Mesendoderm (in vitro differentiated cells): ENCODE measurements around the gene CFL1.
"Not testable (repeated sequence)": the region's sequence is repeated elsewhere in the genome, so short reads cannot be mapped to it uniquely, and the experiment has no call there.

Experiments
- DNase-seq: peaks from one replicate; pipeline ENCODE4 v3.0.0; 2013
- H2AK5ac ChIP-seq: 2 replicates; pipeline ENCODE4 v1.6.1; 2013; ENCODE audit warnings: low read length, inconsistent platforms
- H2BK120ac ChIP-seq: 2 replicates; pipeline ENCODE4 v1.6.1; 2013; ENCODE audit warnings: low read depth, mild to moderate bottlenecking, low read length, moderate library complexity, mixed read lengths
- H2BK15ac ChIP-seq: replicated peaks from 2 replicates; pipeline ENCODE4 v1.6.1; 2013; ENCODE audit warnings: low read depth, mild to moderate bottlenecking, moderate library complexity
- H2BK5ac ChIP-seq: 2 replicates; pipeline ENCODE4 v1.6.1; 2013; ENCODE audit warnings: low read length, inconsistent platforms
- H3K18ac ChIP-seq: 2 replicates; pipeline ENCODE4 v1.6.1; 2013; ENCODE audit warnings: mild to moderate bottlenecking, low read length, mixed read lengths
- H3K23ac ChIP-seq: one replicate; pipeline ENCODE4 v1.6.1; 2013; ENCODE audit warnings: low read length
- H3K27ac ChIP-seq: 2 replicates; pipeline ENCODE4 v1.5.1; 2013; ENCODE audit warnings: low read depth, mild to moderate bottlenecking, inconsistent platforms, low read length, moderate library complexity
- H3K27me3 ChIP-seq: 2 replicates; pipeline ENCODE4 v1.6.1; 2013; ENCODE audit warnings: low read length, control low read depth, mild to moderate bottlenecking, inconsistent platforms; ENCODE audit not compliant: insufficient read depth, poor library complexity
- H3K36me3 ChIP-seq: 2 replicates; pipeline ENCODE4 v1.6.1; 2013; ENCODE audit warnings: low read length, inconsistent platforms; ENCODE audit not compliant: control insufficient read depth, insufficient read depth
- H3K4ac ChIP-seq: one replicate; pipeline ENCODE4 v1.6.1; 2013; ENCODE audit warnings: low read depth, mild to moderate bottlenecking, low read length, moderate library complexity
- H3K4me1 ChIP-seq: 2 replicates; pipeline ENCODE4 v1.6.1; 2013; ENCODE audit warnings: low read depth, low read length, inconsistent platforms; ENCODE audit not compliant: control insufficient read depth
- H3K4me2 ChIP-seq: 2 replicates; pipeline ENCODE4 v1.6.1; 2013; ENCODE audit warnings: low read length
- H3K4me3 ChIP-seq: 2 replicates; pipeline ENCODE4 v1.5.1; 2013; ENCODE audit warnings: mild to moderate bottlenecking, low read length
- H3K56ac ChIP-seq: one replicate; pipeline ENCODE4 v1.6.1; 2013; ENCODE audit warnings: low read length
- H3K79me1 ChIP-seq: 2 replicates; pipeline ENCODE4 v1.6.1; 2013; ENCODE audit warnings: low read length, inconsistent platforms
- H3K79me2 ChIP-seq: 2 replicates; pipeline ENCODE4 v1.6.1; 2013; ENCODE audit warnings: mild to moderate bottlenecking, low read length; ENCODE audit not compliant: control insufficient read depth, insufficient read depth
- H3K9ac ChIP-seq: 2 replicates; pipeline ENCODE4 v1.6.1; 2013; ENCODE audit warnings: low read length, inconsistent platforms
- H4K5ac ChIP-seq: one replicate; pipeline ENCODE4 v1.6.1; 2013; ENCODE audit warnings: low read length
- H4K8ac ChIP-seq: one replicate; pipeline ENCODE4 v1.6.1; 2013; ENCODE audit warnings: low read depth, mild to moderate bottlenecking, control low read depth, low read length, moderate library complexity
- WGBS: extraction: QIAGEN DNeasy Blood & Tissue Kit; methylation state at CpG from one replicate; pipeline ENCODE4 v1.1.7; 2013; ENCODE audit warnings: low lambda C conversion rate, missing lambda C conversion rate; ENCODE audit not compliant: insufficient coverage; ENCODE audit errors: extremely low coverage; 5-methylcytosine and 5-hydroxymethylcytosine counted together

Gene CFL1

DNA sequence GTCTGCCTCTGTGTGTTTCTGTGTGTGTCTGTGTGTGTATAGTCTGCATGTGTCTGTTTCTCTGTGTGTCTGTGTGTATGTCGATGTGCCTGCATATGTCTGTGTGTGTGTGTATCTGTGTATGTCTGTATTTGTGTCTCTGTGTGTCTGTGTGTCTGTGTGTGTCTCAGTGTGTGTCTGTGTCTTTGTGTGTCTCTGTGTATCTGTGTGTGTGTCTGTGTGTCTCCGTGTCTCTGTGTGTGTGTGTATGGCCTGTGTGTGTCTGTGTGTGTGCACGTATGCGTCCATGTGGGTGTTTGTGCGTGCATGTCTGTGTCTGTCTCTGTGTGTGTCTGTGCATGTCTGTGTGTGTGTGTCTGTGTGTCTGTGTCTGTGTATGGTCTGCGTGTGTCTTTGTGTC lies 23.8 kb downstream of the CFL1 start:
- peak overlapping the region; percentile 63 for H3K56ac ChIP-seq
- no peak overlapping the region for H2BK15ac ChIP-seq
- no peak overlapping the region for H2AK5ac ChIP-seq
- no peak overlapping the region for H2BK120ac ChIP-seq
- H3K79me1 ChIP-seq, result peaks cover 4% of the 10 kb centered on the region
- H3K18ac ChIP-seq, result no peak overlapping the region
- H3K9ac ChIP-seq, result peak overlapping the region; percentile 46
- no peaks in the 10 kb centered on the region for H3K36me3 ChIP-seq
- H3K4me1 ChIP-seq, result peaks cover 6% of the 10 kb centered on the region
- H3K4ac ChIP-seq, result no peak overlapping the region
- no peak for DNase-seq
- H2BK5ac ChIP-seq, result no peak overlapping the region
- H3K79me2 ChIP-seq, result no peaks in the 10 kb centered on the region
- H4K8ac ChIP-seq, result no peak overlapping the region
- peak overlapping the region; percentile 51 for H3K23ac ChIP-seq
- H3K4me3 ChIP-seq, result peak overlapping the region; percentile 31
- no peak overlapping the region for H3K27ac ChIP-seq
- H4K5ac ChIP-seq, result no peak overlapping the region
- no CpG with 5 or more reads among the region's 6 CpGs for WGBS
- H3K4me2 ChIP-seq, result peak overlapping the region; percentile 63
- H3K27me3 ChIP-seq, result no peaks in the 10 kb centered on the region

DNA sequence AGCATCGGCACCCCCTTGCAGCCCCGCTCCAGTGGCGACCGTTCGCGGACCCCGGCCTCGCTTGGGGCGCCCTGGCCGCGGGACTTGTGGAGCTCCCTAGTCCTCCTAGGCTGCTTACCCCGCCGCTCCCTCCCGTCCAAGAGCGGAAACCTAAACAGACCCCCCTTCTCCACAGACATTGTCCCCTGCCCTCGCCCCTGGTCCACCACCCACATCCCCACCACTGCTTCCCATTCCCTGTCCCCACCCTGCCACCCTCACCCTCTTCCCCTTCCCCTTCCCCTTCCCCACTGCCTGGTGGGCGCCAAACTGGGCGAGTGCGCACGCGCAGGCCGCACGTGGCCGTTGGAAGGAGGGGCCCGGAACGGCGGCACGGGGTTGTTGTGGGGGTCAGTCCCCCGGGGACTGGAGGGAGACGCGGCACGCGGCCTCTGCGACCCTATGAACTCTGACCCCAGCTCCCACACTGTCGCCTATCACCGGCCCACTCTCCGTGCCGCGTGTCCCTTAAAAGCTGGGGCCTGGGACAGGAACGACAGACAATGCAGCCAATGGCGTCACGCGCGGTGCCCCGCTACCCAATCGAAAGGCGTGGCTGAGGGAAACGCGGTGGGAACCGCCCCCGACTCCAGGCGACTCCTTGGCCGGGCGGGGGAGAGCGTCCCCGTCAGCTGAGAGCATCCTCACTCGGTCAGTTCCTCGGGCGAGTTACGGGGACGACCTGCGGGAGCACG lies 24.5 kb downstream of the CFL1 start, which contains the start of gene SNX32:
TSS of gene SNX32 (plus strand) at position 667 of the 734 bp plus-strand sequence. CDS start 103 bp downstream, outside the sequence.
- Histone ChIP-seq H2AK5ac (no peak within 1 kb of the TSS), H2BK120ac (no peak within 1 kb of the TSS), H3K4me3 (peak within 1 kb of the TSS; percentile 48), H3K79me2 (no peaks in the 10 kb centered on the region), H4K8ac (no peak within 1 kb of the TSS), H3K27me3 (no peaks in the 10 kb centered on the region), H3K9ac (peak within 1 kb of the TSS; percentile 72), H3K4me2 (peak within 1 kb of the TSS; percentile 63), H4K5ac (peak within 1 kb of the TSS; percentile 73), H2BK5ac (no peak within 1 kb of the TSS), H3K56ac (peak within 1 kb of the TSS; percentile 94), H3K27ac (no peak within 1 kb of the TSS), H3K36me3 (no peaks in the 10 kb centered on the region), H3K79me1 (peaks cover 4% of the 10 kb centered on the region), H2BK15ac (no peak within 1 kb of the TSS), H3K4ac (peak within 1 kb of the TSS; percentile 28), H3K18ac (peak within 1 kb of the TSS; percentile 5), H3K23ac (peak within 1 kb of the TSS; percentile 51), H3K4me1 (peaks cover 6% of the 10 kb centered on the region)
- DNase-seq, result peak; percentile 95
- no CpG with 5 or more reads among the region's 63 CpGs for WGBS

DNA sequence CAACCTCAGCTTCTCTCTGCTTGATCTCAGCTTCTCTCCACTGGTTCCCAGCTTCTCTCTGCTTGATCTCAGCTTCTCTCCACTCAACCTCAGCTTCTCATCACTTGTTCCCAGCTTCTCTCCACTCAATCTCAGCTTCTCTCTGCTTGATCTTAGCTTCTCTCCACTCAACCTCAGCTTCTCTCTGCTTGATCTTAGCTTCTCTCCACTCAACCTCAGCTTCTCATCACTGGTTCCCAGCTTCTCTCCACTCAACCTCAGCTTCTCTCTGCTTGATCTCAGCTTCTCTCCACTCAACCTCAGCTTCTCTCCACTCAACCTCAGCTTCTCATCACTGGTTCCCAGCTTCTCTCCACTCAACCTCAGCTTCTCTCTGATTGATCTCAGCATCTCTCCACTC lies 25.7 kb downstream of the CFL1 start:
- H2BK5ac ChIP-seq, H3K79me2 ChIP-seq, H3K56ac ChIP-seq, H2BK15ac ChIP-seq, H4K8ac ChIP-seq, H3K4ac ChIP-seq, H3K36me3 ChIP-seq, H3K27me3 ChIP-seq, H2BK120ac ChIP-seq, H3K23ac ChIP-seq, H3K4me3 ChIP-seq, H4K5ac ChIP-seq, H3K18ac ChIP-seq, H2AK5ac ChIP-seq, H3K27ac ChIP-seq, H3K9ac ChIP-seq, H3K4me2 ChIP-seq, H3K4me1 ChIP-seq, DNase-seq, H3K79me1 ChIP-seq: not testable (repeated sequence)

DNA sequence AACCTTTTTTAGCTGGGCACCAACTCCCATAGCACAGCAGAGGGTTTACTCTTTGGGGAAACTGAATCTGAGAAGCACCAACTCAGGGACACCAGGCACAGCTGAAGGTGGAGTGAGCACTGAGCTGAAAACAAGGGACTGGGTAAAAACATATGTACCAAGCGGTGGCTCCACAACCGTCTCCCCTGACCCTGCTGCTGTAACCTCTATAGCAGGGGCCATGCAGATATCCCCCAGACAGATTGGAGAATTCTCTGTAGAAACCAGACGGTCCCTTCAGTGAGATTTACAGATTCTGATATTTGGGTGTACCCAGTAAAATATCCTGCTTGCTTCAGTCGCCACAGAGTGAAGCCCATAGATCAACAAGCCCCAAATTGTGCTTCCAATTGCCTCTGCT lies 28.5 kb downstream of the CFL1 start:
- Histone ChIP-seq H4K8ac (no peak overlapping the region), H3K18ac (no peak overlapping the region), H3K4me3 (no peak overlapping the region), H3K27ac (no peak overlapping the region), H3K56ac (no peak overlapping the region), H3K23ac (no peak overlapping the region), H3K79me1 (peaks cover 3% of the 10 kb centered on the region), H3K9ac (no peak overlapping the region), H3K79me2 (no peaks in the 10 kb centered on the region), H3K4ac (no peak overlapping the region), H2BK5ac (no peak overlapping the region), H3K27me3 (no peaks in the 10 kb centered on the region), H2AK5ac (no peak overlapping the region), H2BK15ac (no peak overlapping the region), H4K5ac (no peak overlapping the region), H3K36me3 (no peaks in the 10 kb centered on the region), H3K4me2 (no peak overlapping the region), H3K4me1 (peaks cover 5% of the 10 kb centered on the region), H2BK120ac (no peak overlapping the region)
- no peak for DNase-seq
- WGBS, result no CpG with 5 or more reads among the region's 4 CpGs

DNA sequence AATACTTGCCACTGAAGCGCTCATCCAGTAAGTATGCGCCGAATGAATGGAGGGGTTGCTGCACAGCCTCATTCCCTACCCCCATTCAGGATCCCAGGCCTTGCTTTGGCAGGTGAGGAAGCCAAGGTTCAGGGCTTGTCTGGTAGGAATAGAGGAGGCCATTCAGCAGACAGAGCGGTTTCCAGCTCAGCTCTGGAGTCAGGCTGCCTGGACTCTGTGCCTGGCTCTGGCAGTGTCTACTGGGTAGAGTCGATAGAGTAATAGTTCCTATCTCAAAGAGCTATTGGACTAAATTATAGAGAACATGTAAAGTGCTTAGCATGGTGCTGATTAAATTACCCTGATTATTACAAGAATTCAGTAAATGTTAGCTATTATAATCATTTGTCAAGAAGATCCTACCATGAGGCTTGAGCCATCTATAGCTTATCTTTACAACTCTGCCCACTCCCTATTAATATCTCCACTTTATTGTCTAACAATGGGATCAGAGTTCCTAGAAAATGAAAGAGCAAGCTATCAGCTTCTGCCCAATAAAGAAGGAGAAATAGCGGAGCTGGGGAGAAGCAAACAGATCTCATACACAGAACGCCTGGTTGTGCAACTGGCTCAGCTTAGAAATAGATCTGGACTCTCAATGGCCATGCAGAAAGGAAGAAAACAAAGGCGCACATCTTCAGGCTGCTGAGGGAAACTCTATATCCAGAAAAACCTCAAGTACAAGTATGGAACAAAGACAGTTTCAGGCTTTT lies 30.8 kb downstream of the CFL1 start:
- no peak overlapping the region for H4K8ac ChIP-seq
- H3K18ac ChIP-seq, result no peak overlapping the region
- H2BK120ac ChIP-seq, result no peak overlapping the region
- no peaks in the 10 kb centered on the region for H3K27me3 ChIP-seq
- H3K79me1 ChIP-seq, result no peaks in the 10 kb centered on the region
- DNase-seq, result no peak
- H3K56ac ChIP-seq, result no peak overlapping the region
- H4K5ac ChIP-seq, result no peak overlapping the region
- no peak overlapping the region for H3K23ac ChIP-seq
- no CpG with 5 or more reads among the region's 8 CpGs for WGBS
- H3K9ac ChIP-seq, result no peak overlapping the region
- no peaks in the 10 kb centered on the region for H3K79me2 ChIP-seq
- no peak overlapping the region for H3K4me2 ChIP-seq
- no peak overlapping the region for H2BK5ac ChIP-seq
- H3K4me3 ChIP-seq, result no peak overlapping the region
- H3K4ac ChIP-seq, result no peak overlapping the region
- no peaks in the 10 kb centered on the region for H3K4me1 ChIP-seq
- no peaks in the 10 kb centered on the region for H3K36me3 ChIP-seq
- no peak overlapping the region for H2AK5ac ChIP-seq
- H3K27ac ChIP-seq, result no peak overlapping the region
- no peak overlapping the region for H2BK15ac ChIP-seq
